Measurements from ENCODE around the gene CTAGE15. TPM values are rescaled to one million over a fixed set of nuclear protein-coding genes. Genes with fewer than 3 reads are reported as not detected.
"Not testable (repeated sequence)": the region's sequence is repeated elsewhere in the genome, so short reads cannot be mapped to it uniquely, and the experiment has no call there.

The CTAGE15 gene
- total RNA-seq, result not detected

GRCh38 chr7:143571501-143571900 lies at the start of gene CTAGE15:
Gene CTAGE15 (plus strand): TSS chr7:143571801. CDS start chr7:143571818, 17 bp downstream.
- DNase-seq, result not testable (repeated sequence)

GRCh38 chr7:143522309-143522916 lies 49.2 kb upstream of the CTAGE15 start:
- DNase-seq, result not testable (repeated sequence)

- not testable (repeated sequence) for DNase-seq
These were observed 40.3 kb upstream of the CTAGE15 start for GRCh38 chr7:143531169-143531926.

GRCh38 chr7:143531932-143532331 lies 39.7 kb upstream of the CTAGE15 start:
- DNase-seq, result not testable (repeated sequence)

- DNase-seq, result not testable (repeated sequence)
These were observed 38.3 kb upstream of the CTAGE15 start for GRCh38 chr7:143533213-143533839.

- DNase-seq, result not testable (repeated sequence)
These were observed 35.2 kb upstream of the CTAGE15 start for GRCh38 chr7:143536443-143536842.

- DNase-seq, result not testable (repeated sequence)
These were observed 28.1 kb upstream of the CTAGE15 start for GRCh38 chr7:143543288-143544038.

- not testable (repeated sequence) for DNase-seq
These were observed 15.6 kb upstream of the CTAGE15 start for GRCh38 chr7:143555968-143556367.

- not testable (repeated sequence) for DNase-seq
These were observed 8.3 kb upstream of the CTAGE15 start for GRCh38 chr7:143563306-143563705.

- DNase-seq, result not testable (repeated sequence)
These were observed 5.6 kb upstream of the CTAGE15 start for GRCh38 chr7:143566001-143566400.

- DNase-seq, result not testable (repeated sequence)
These were observed 16.6 kb downstream of the CTAGE15 start for GRCh38 chr7:143588183-143588582.

- not testable (repeated sequence) for DNase-seq
These were observed 18.3 kb downstream of the CTAGE15 start for GRCh38 chr7:143589897-143590296.

GRCh38 chr7:143598086-143598485 lies 26.5 kb downstream of the CTAGE15 start:
- not testable (repeated sequence) for DNase-seq

GRCh38 chr7:143603549-143603948 lies 31.9 kb downstream of the CTAGE15 start:
- DNase-seq, result not testable (repeated sequence)

GRCh38 chr7:143606088-143606487 lies 34.5 kb downstream of the CTAGE15 start:
- DNase-seq, result not testable (repeated sequence)

GRCh38 chr7:143615545-143615944 lies 43.9 kb downstream of the CTAGE15 start:
- DNase-seq, result not testable (repeated sequence)

GRCh38 chr7:143617204-143617603 lies 45.6 kb downstream of the CTAGE15 start:
- DNase-seq, result not testable (repeated sequence)

GRCh38 chr7:143620058-143620457 lies 48.5 kb downstream of the CTAGE15 start:
- not testable (repeated sequence) for DNase-seq

GRCh38 chr7:143620646-143621045 lies 49.0 kb downstream of the CTAGE15 start, which contains the start of gene TCAF2:
Gene TCAF2 (plus strand): TSS chr7:143620974.
- DNase-seq, result not testable (repeated sequence)

GRCh38 chr7:143621175-143621574 lies 49.6 kb downstream of the CTAGE15 start:
- DNase-seq, result not testable (repeated sequence)

- DNase-seq, result not testable (repeated sequence)
These were observed 50.5 kb downstream of the CTAGE15 start for GRCh38 chr7:143622130-143622529.
